Measurements from ENCODE around the gene DNHD1.
A peak's percentile ranks its signal among the peaks of the same experiment; 100 is the strongest.

Gene DNHD1

DNA sequence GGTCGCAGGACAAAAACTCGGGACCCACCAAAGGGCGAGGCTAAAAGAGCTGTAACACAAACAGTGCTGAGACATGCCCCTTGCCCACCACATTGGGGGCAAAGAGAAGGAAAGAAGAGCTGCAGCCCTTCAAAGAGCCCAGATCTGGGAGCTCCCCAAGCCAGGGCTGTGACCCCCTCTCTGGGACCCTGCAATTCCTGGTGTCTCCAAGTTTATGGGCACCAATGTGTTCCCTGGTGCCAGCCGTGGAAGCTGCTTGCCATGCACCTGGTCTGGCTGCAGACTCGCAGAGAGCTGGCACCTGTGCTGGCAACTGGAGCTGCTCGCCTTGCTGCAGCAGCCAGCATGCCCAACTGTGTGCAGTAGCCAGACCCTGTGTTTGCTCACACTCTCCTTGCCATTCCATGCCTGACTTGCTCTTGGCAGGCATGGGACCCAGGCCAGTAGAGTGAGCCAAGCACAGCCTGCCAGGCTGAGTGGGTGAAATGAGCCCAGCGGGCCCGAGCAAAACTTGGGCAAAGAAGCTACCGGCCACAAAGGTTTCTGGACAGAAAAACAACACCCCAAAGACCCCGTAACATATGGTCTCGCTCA, 90.4 kb downstream of the DNHD1 start:
- Histone ChIP-seq H3K4me1 (ENCODE audit: insufficient read depth, low read length) (no peaks in the 10 kb centered on the region), H3K9ac (ENCODE audit: low read depth, low read length) (no peak overlapping the region), H3K9me3 (ENCODE audit: control insufficient read depth, insufficient read depth, low read length) (peaks cover 2% of the 10 kb centered on the region; the same call in 1 of the 2 replicates), H3K36me3 (ENCODE audit: insufficient read depth, low read length) (no peaks in the 10 kb centered on the region)

DNA sequence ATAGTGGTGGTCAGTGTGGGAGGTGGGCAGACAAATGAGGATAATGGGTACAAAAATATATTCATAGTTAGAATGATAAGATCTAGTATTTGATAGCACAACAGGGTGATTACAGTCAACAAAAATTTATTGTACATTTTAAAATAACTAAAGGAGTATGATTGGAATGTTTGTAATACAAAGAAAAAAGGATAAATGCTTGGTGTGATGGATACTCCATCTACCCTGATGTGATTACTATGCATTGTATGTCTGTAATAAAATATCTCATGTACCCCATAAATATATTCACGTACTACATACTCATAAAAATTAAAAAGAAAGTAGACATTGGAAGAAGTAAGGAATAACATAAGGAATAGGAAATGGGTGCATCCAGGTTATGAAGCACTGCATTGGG, 90.9 kb downstream of the DNHD1 start:
- no peaks in the 10 kb centered on the region; the same call in 1 of the 2 replicates for H3K9me3 ChIP-seq (ENCODE audit: control insufficient read depth, insufficient read depth, low read length)
- H3K9ac ChIP-seq (ENCODE audit: low read depth, low read length) = no peak overlapping the region
- H3K36me3 ChIP-seq (ENCODE audit: insufficient read depth, low read length) = no peaks in the 10 kb centered on the region; the same call in 1 of the 2 replicates
- H3K4me1 ChIP-seq (ENCODE audit: insufficient read depth, low read length) = no peaks in the 10 kb centered on the region

DNA sequence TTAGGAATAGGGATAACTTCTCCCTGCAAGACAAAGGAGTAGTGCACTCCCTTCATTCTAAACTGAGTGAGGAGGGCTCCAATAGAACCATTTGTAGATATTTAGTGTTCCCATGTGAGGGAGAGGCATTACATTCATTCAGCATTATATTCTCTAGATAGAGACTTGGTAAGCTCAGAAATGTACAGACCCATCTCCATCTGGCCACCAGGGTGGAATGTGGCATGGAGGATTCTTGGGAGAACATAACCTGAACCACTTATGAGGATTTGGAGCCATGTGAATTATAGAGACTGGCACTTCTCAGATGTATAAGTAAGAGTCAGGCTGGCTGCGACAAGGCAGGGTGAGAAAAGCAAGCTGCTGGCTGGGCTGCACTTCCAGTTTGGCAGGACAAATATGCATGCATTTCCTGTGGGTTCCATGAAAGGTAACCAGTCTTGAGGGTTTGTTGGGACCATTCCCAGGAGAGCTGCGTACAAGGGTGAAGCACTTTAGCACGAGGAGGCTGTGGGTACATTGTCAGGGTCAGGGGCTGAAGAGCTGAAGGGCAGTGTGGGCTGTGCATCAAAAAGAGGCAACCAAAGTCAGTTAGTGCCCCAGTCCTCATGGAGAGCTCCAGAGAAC, 97.2 kb downstream of the DNHD1 start:
- Histone ChIP-seq H3K36me3 (ENCODE audit: insufficient read depth, low read length) (no peaks in the 10 kb centered on the region; the same call in 1 of the 2 replicates), H3K9me3 (ENCODE audit: control insufficient read depth, insufficient read depth, low read length) (no peaks in the 10 kb centered on the region), H3K9ac (ENCODE audit: low read depth, low read length) (no peak overlapping the region), H3K4me1 (ENCODE audit: insufficient read depth, low read length) (no peaks in the 10 kb centered on the region)

DNA sequence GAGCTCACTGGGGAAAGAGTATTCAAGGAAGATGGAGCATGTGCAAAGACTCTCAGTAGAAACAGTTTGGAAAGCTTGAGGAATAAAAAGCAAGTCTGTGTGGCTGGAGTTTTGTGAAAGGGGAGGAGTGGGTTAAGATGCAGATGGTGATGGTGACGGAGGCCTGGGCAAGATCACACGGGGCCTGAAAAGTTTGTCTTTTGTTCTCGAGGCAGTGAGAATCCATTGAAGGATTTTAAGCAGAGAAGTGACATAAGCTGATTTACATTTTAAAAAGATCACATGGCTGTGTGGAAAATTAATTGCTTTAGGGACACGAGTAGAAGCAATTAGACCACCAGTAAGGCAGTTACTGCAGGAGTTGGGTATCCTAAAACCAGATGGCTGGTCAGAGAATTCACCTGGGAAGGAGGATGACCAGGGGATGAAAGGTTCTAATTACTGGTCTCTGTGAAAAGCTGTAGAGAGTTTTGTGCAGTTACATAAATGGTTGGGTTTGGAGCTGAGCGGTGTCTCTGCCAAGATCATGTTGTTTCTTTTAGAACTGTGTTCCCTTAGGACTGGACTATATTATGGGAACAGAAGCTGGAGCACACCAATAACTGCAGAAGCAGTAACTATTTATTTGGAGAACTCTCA, 99.3 kb downstream of the DNHD1 start:
- H3K4me1 ChIP-seq (ENCODE audit: insufficient read depth, low read length) = no peaks in the 10 kb centered on the region
- H3K36me3 ChIP-seq (ENCODE audit: insufficient read depth, low read length) = peaks cover 10% of the 10 kb centered on the region
- H3K9ac ChIP-seq (ENCODE audit: low read depth, low read length) = no peak overlapping the region
- H3K9me3 ChIP-seq (ENCODE audit: control insufficient read depth, insufficient read depth, low read length) = no peaks in the 10 kb centered on the region

DNA sequence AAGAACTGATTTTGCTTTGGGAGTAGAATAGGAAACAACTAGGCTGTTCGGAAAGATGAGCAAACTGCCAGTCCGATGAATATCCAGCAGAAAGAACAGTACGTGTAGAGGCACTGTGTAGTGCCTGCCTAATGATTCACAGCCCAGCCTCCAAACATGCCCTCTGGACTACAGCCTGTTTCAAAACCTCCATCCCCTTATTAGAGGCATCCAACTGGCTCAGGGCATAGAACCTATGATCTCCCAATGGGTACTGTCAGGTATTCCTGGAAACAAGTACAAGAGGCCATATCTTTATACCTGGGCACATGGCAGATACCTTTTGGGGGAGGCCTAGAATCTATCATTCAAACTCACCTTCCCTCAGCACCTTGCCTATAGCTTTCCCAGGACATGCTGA, 101.5 kb downstream of the DNHD1 start:
- peaks cover 7% of the 10 kb centered on the region; the same call in 1 of the 2 replicates for H3K4me1 ChIP-seq (ENCODE audit: insufficient read depth, low read length)
- no peaks in the 10 kb centered on the region for H3K9me3 ChIP-seq (ENCODE audit: control insufficient read depth, insufficient read depth, low read length)
- no peak overlapping the region for H3K9ac ChIP-seq (ENCODE audit: low read depth, low read length)
- peaks cover 10% of the 10 kb centered on the region for H3K36me3 ChIP-seq (ENCODE audit: insufficient read depth, low read length)

- H3K9me3 ChIP-seq (ENCODE audit: control insufficient read depth, insufficient read depth, low read length) = no peaks in the 10 kb centered on the region
- H3K36me3 ChIP-seq (ENCODE audit: insufficient read depth, low read length) = peaks cover 10% of the 10 kb centered on the region
- H3K9ac ChIP-seq (ENCODE audit: low read depth, low read length) = no peak overlapping the region
- peaks cover 7% of the 10 kb centered on the region; the same call in 1 of the 2 replicates for H3K4me1 ChIP-seq (ENCODE audit: insufficient read depth, low read length)
These were observed 102.4 kb downstream of the DNHD1 start for GRCh38 chr11:6599449-6599848.

- H3K9me3 ChIP-seq (ENCODE audit: control insufficient read depth, insufficient read depth, low read length) = no peaks in the 10 kb centered on the region
- H3K9ac ChIP-seq (ENCODE audit: low read depth, low read length) = no peak overlapping the region
- peaks cover 10% of the 10 kb centered on the region for H3K36me3 ChIP-seq (ENCODE audit: insufficient read depth, low read length)
- H3K4me1 ChIP-seq (ENCODE audit: insufficient read depth, low read length) = peaks cover 7% of the 10 kb centered on the region; the same call in 1 of the 2 replicates
These were observed 102.9 kb downstream of the DNHD1 start for GRCh38 chr11:6599881-6600390.

DNA sequence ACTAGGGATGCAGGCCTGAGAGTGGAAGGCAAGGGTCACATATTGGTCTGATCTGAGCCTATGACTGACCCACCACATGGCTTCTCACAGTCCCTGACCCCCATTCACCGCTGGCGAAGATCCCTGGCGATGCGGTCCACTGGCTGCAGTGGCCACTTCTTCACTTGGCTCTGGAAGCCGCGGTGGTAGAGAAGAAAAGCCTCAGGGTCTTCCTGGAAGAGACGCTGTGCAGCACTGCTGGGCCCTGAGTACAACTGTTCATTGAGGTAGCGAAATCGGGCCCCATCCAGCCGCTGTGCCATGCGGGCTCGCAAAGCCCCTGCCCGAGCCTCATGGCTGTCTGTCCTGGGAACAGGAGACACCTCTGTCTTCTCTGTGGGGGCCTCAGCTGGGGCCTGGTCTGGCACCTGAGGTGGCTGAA, 104.0 kb downstream of the DNHD1 start:
- H3K9ac ChIP-seq (ENCODE audit: low read depth, low read length) = no peak overlapping the region
- H3K9me3 ChIP-seq (ENCODE audit: control insufficient read depth, insufficient read depth, low read length) = no peaks in the 10 kb centered on the region
- peaks cover 7% of the 10 kb centered on the region; the same call in 1 of the 2 replicates for H3K4me1 ChIP-seq (ENCODE audit: insufficient read depth, low read length)
- H3K36me3 ChIP-seq (ENCODE audit: insufficient read depth, low read length) = peaks cover 10% of the 10 kb centered on the region

DNA sequence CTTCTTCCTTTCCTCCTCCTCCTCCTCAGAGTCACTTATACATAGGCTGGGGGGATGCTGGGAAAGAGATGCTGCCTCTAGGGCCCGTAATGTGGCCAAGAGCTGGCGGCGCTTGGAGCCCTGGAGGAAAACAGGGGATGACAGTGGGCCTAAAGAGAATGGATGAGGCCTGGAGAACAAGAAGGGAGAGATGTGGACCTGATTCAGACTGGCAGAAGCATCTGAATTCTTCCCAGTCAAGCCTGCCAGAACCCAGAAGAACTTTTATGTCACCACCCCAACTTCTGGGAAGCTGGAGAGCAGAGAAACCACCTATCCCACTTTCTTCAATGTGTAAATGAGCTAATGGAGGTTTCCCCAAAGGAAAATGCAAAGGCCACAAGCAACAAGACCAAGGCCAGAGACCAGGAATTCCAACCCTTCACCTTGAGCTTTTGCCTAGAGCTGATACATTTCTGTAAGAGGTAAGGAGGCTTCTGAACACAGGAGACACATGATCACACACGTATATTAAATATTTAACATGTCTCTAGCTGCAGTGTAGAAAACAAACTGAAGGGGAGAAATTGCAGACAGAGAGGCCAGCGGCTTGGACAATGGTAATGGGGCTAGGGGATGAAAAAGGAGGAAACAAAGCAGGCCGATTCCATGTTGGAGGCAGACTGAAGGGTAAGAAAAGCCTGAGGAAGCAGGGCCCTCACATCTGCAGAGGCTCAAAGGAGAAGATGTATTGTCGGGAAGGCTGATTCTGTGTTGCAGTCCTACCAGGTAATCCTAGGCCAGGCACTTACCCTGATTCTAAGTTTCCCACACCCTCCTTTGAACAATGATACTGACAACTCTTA, 105.2 kb downstream of the DNHD1 start:
- H3K36me3 ChIP-seq (ENCODE audit: insufficient read depth, low read length) = peaks cover 10% of the 10 kb centered on the region

DNA sequence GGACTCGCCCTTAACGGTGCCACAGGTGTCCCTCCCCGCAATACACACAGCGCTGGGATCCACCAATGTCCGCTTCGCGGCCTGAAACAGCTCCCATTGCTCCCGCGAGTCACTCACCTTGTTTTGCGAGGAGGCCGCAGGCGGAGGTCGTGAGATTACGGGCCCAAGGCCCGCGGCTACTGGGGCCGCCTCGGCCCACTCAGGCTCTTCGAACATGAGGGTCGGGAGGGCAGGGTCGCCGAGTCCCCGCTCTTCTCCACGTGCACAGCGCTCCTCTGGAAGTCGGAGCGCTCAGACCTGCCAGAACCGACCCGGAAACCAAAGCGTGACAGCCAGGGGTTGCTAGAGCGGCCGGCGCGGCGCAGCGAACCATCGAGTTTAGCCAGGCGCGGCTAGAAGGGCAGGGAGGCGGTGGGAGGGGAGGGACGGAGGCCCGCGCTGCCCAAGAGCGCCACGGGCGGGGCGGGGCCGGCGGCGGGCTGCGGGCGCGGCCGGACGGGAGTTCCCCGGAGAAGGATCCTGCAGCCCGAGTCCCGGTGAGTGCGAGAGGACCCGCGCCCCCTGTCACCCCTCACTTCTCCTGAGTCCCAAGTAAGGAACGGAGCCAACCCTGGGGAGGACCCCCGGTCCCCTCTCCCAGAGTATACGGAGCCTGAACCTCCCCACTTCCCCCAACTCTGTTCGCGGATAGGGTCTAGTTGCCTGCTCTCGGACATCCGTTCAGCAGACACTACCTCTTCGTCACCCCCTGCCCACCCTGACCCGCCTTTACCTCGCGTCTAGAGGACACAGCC, 106.4 kb downstream of the DNHD1 start, which contains the start of the genes ILK and RRP8:
Gene ILK, plus strand, starts transcription at position 488 of the 794 bp plus-strand sequence. CDS start 498 bp downstream, outside the sequence.
Gene RRP8, minus strand, starts transcription at position 330 of the 794 bp plus-strand sequence. Its CDS starts 114 bp downstream, at position 216.
- Histone ChIP-seq H3K9ac (ENCODE audit: low read depth, low read length) (peak within 1 kb of the TSS; percentile 96), H3K9me3 (ENCODE audit: control insufficient read depth, insufficient read depth, low read length) (no peaks in the 10 kb centered on the region), H3K4me1 (ENCODE audit: insufficient read depth, low read length) (peaks cover 20% of the 10 kb centered on the region), H3K36me3 (ENCODE audit: insufficient read depth, low read length) (peaks cover 15% of the 10 kb centered on the region)

More for the DNA sequence above, 105.2 kb downstream of the DNHD1 start:
- Histone ChIP-seq H3K9me3 (ENCODE audit: control insufficient read depth, insufficient read depth, low read length) (no peaks in the 10 kb centered on the region), H3K4me1 (ENCODE audit: insufficient read depth, low read length) (peaks cover 16% of the 10 kb centered on the region), H3K9ac (ENCODE audit: low read depth, low read length) (peak overlapping the region; percentile 96)

- Histone ChIP-seq H3K4me1 (ENCODE audit: insufficient read depth, low read length) (peaks cover 20% of the 10 kb centered on the region), H3K9me3 (ENCODE audit: control insufficient read depth, insufficient read depth, low read length) (no peaks in the 10 kb centered on the region), H3K36me3 (ENCODE audit: insufficient read depth, low read length) (peaks cover 20% of the 10 kb centered on the region), H3K9ac (ENCODE audit: low read depth, low read length) (peak overlapping the region; percentile 96)
These were observed 107.1 kb downstream of the DNHD1 start for GRCh38 chr11:6604081-6604626.

GRCh38 chr11:6604790-6605189, 107.7 kb downstream of the DNHD1 start:
- Histone ChIP-seq H3K4me1 (ENCODE audit: insufficient read depth, low read length) (peaks cover 20% of the 10 kb centered on the region), H3K9me3 (ENCODE audit: control insufficient read depth, insufficient read depth, low read length) (no peaks in the 10 kb centered on the region), H3K36me3 (ENCODE audit: insufficient read depth, low read length) (peaks cover 24% of the 10 kb centered on the region)

More at GRCh38 chr11:6604790-6605189, 107.7 kb downstream of the DNHD1 start:
- H3K9ac ChIP-seq (ENCODE audit: low read depth, low read length) = peak overlapping the region; percentile 96

All from ES-I3 (cell line).